Fibroblast of villous mesenchyme (primary cell): ENCODE data around the gene SPACA4. TPM values are rescaled to one million over a fixed set of nuclear protein-coding genes. Genes with fewer than 3 reads are reported as not detected.
"Not testable (repeated sequence)": the region's sequence is repeated elsewhere in the genome, so short reads cannot be mapped to it uniquely, and the experiment has no call there.

Source experiments
- DNase-seq: peaks from one replicate; pipeline ENCODE4 v3.0.0-alpha.2; 2010; ENCODE audit warnings: low read depth
- H3K4me3 ChIP-seq: 2 replicates; pipeline ENCODE4 v1.5.1; 2011; ENCODE audit warnings: low read depth, mild to moderate bottlenecking, low read length
- CTCF ChIP-seq: IDR thresholded peaks from 2 replicates; pipeline ENCODE4 v1.5.1; 2012; ENCODE audit warnings: low read depth, mild to moderate bottlenecking, low read length; ENCODE audit not compliant: insufficient read depth
- total RNA-seq: library from RNA; depleted of rRNA; stranded (reverse); fragments of >200 nt; gene quantifications from 2 replicates; pipeline ENCODE4 v1.2.3, GENCODE V29; 2012

The SPACA4 gene
- total RNA-seq, 1 donor: not detected

- H3K4me3 ChIP-seq: peak overlapping the region; percentile 12
- no peak for TF ChIP-seq CTCF
- peak; percentile 93 for DNase-seq
These were observed 38.1 kb upstream of the SPACA4 start for GRCh38 chr19:48568345-48568886.

DNA sequence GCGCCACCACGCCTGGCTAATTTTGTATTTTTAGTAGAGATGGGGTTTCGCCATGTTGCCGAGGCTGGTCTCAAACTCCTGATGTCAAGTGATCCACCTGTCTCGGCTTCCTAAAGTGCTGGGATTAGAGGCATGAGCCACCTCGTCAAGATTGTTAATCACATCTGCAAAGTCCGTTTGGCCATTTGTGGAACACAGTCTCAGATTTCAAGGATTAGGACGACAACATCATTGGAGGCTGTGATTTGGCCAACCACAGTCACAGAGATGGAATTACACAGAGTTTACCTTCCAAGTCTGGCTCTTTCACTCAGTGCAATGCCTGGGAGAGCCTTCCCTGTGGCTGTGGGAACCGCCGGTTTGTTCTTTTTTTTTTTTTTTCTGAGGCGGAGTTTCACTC lies 36.7 kb upstream of the SPACA4 start:
- DNase-seq: peak; percentile 74
- no peak for TF ChIP-seq CTCF
- H3K4me3 ChIP-seq: no peak overlapping the region

DNA sequence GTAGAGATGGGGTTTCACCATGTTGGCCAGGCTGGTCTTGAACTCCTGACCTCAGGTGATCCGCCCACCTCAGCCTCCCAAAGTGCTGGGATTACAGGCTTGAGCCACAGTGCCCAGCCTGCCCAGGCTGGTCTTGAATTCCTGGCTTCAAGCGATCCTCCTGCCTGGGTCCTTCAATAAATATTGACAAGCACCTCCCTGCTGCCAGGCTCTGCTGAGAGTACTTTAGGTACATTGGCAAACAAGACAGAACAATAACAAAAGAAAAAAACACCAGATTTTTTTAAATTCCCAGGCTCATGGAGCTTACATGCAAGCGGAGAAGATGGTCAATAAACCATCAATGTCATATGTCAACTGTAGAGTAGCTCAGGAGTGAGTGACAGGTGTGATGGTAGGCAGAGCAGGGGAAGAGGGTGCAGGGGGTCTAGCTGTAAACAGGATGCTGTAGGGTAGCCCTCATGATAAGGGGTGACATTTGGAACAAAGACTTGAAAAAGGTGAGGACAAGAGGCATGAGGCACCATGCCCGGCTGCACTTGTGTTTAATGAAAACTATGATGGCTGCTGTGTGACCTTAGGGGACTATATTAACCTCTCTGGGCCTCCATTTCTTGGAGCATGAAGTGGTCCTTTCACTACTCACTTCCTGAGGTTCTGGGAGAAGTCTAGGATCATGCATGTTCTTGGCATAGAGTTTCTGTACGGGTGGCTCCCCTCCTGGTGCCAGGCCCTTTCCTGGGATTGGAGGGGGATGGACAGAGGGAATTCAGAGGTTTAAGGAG lies 35.0 kb upstream of the SPACA4 start:
- no peak overlapping the region for H3K4me3 ChIP-seq
- no peak for DNase-seq
- no peak for TF ChIP-seq CTCF

- no peak for TF ChIP-seq CTCF
- DNase-seq: no peak
- H3K4me3 ChIP-seq: no peak overlapping the region
These were observed 33.4 kb upstream of the SPACA4 start for GRCh38 chr19:48573163-48573505.

DNA sequence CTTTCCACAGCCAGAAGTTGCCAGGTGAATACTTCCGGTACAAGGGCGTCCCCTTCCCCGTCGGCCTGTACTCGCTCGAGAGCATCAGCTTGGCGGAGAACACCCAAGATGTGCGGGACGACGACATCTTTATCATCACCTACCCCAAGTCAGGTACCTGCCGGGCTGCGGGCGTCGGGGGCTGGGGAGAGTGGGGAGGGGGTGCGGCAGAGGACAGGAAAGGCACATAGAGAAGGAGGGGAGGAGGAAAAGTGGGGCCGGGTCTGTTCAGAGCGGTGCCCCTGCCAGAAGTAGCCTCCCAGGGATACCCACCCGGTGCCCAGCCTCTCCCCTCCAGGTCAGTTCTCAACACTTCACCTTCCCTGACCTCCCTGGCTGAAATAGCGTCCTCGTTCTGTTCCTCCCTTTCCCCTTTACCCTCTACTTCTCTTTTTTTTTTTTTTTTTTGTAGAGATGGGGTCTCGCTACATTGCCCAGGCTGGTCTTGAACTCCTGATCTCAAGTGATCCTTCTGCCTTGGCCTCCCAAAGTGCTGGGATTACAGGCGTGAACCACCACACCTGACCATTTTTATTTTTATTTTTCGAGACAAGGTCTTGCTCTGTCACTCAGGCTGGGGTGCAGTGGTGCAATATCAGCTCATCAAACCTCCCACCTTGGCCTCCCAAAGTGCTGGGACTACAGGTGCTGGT lies 30.5 kb upstream of the SPACA4 start:
- TF ChIP-seq CTCF: no peak
- no peak for DNase-seq

DNA sequence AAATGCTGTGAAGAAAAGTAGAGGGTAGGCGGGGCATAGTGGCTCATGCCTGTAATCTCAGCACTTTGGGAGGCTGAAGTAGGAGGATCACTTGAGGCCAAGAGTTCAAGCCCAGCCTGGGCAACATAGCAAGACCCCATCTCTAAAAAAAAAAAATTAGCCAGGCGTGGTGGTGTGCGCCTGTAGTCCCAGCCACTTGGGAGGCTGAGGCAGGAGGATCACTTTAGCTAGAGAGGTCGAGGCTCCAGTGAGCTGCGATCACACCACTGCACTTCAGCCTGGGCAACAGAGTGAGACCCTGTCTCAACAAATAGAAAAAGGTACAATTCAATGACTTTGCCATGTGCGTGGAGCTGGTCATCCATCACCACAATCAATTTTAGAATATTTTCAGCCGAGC lies 28.6 kb upstream of the SPACA4 start:
- not testable (repeated sequence) for H3K4me3 ChIP-seq, DNase-seq

More for the DNA sequence above, 30.5 kb upstream of the SPACA4 start:
- H3K4me3 ChIP-seq: no peak overlapping the region

DNA sequence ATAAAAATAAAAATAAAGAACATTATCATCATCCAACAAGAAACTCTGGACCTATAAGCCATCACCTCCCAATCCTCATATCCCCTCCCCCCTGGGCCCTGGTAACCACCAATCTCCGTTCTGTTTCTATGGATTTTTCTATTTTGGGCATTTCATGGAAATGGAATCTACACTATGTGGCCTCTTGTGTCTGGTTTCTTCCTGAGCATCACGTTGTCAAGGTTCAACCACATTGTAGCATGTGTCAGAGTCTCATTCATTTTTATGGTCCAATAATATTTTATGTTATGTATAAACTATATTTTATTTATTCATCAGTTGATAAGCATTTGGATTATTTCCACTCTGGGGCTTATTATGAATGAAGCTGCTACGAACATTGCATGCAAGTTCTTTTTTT lies 27.7 kb upstream of the SPACA4 start:
- no peak overlapping the region for H3K4me3 ChIP-seq
- TF ChIP-seq CTCF: no peak
- DNase-seq: no peak
